ENCODE data around the gene LRRC7.

The LRRC7 gene

DNA sequence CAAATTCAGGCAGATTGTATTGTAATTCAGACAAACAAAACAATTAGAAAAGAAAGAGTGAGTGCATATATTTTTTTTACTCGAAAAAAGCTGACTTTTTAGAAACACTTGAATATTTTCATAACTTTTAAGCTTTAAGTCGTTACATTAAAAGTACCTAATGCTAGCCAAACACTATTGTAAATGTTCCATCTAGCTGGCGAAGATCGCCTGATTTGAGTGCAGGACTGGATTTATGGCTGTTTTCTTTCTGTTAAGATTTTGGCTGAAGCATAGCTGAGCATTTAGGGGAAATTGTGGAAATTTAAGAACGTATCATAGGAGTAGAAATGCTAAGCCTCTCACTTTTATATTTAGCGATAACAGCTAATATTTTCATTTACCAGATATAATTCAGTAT is 24.6 kb downstream of the LRRC7 start:
- DNase-seq: no peak

- DNase-seq: no peak
These were observed 27.8 kb downstream of the LRRC7 start for GRCh38 chr1:69595486-69595885.

DNA sequence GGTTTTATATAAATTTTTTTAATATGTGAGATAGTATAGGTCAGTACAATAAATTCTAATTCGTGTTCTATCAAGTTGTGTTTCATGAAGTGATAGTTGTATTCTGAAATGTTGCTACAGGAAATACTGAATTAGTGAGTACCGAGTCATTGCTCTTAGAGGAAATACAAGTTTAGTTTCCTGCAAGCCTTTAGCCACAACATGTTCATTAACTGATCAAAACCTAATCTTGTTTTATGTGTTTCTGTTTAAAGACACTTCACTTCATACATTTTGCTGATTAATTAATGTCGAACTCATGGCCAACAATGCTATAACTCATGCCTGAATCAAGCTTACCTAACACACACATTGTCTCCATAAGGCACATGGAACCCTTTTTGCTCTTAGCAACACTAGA is 43.6 kb downstream of the LRRC7 start:
- DNase-seq: peak; percentile 1

DNA sequence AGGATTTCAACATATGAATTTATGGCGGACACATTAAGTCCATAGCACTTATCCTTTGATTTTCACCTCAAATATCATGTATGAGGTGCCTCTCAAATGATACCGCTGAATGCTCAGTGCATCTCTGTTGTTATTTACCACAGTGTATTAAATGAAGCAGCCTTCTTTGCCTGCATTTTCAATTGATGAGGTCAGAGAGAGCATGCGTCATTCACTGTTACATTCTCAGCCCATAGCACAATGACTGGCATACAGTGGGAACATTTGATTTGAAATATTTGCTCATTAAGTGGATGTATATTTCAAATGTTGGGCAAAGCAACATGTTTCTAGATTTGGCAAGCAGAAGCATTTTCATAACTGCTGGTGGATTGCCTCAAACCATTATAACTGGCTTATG is 45.7 kb downstream of the LRRC7 start:
- no peak for DNase-seq

DNA sequence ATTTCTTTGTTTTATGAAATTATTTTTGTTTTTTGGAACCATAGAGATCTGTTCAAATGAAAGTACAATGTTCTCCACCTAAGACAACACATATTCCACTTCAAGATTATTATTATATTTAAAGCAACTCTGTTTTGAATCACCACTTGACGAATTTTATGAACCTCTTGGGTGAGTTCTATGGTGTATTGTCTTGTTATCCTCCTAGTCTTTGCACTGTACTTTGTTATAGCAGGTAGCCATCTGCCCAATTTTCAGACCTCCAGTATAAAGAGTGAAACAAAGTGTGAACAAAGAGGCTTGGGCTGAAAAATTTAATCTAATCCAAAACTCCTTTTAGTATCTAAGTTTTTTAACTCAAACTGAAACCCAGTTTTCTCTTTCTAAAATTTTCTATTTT is 71.0 kb downstream of the LRRC7 start:
- no peak for DNase-seq

GRCh38 chr1:69639159-69639558 is 71.4 kb downstream of the LRRC7 start:
- DNase-seq: no peak

DNA sequence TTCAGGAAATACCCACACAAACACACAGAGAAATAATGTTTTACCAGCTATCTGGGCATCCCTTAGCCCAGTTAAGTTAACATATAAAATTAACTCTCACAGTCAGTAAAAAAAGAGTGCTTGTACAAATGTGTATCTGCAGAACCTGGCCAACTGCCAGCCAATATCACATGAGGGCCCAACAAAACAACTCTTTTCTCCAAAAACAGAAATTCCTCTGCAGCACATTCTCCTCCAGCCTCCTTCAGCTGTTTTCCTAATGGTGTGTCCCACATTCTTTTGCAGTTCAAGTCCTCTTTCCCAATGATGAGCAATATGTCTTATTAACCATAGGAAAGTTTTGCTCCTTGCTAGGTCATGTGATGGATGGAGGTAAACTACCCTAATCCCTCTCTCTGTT is 75.5 kb downstream of the LRRC7 start:
- DNase-seq: peak; percentile 16

DNA sequence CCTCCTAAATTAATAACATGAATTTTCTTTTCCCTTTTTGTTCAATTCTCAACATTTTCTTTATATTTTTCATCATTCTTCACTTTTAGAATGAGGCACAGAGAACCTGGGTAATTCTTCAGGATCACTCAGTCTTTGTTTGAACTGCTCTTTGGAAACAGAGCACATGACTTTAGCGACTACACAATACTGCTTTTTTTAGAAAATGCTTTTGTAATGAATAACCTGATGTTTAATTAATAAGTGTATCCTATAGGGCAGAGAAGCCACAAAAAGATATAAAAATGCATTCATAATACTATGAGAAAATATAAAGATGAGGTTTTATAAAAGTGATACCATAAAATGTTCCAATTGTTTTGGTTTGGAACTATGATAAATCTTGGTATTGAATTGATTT is 77.8 kb downstream of the LRRC7 start:
- no peak for DNase-seq

DNA sequence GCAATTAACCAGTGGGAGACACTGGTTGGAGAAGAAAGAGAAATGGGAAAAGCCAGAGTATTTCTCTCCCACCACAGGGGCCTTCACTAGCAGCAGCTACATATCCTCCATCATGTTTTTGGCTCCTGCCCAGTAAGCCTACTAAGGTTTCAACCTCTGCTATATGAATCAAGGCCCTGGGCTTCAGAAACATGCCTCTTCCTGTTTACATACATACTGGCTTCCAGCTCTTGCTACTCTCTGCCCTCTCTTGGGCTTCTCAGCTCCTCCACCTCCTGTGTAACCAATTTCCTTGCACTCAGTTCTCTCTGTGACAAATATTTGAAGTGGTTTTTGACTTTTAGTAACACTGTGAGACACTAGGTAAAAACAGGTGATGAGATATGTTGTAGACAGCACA is 80.8 kb downstream of the LRRC7 start:
- DNase-seq: peak; percentile 16

DNA sequence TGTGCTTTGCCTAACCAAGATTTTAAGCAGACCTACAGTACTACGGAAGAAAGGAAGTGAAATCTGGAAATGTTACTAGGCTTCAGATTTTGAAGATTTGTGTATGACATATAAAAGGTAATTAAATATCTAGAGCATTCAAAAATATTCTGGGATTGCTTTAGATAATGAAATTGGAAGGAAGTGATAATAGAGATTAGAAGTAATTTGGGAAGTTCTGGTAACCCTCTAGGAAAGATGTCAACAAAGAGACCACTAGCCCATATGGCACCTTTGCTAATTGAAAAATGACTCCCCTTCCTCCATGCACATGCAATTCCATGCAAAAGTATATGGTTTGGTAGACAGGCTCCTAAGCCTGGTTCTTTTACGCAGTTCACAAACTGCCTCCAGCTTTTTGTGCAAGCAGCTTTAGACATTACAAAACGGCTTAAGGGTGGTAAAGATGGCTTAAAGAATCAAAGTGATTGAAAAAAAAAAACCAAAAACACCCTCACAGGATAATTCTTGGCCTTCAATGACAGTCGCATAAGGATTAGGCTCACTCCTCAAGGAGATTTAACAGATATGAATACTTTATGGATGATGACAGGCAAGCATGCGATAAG is 81.8 kb downstream of the LRRC7 start:
- no peak for DNase-seq

DNA sequence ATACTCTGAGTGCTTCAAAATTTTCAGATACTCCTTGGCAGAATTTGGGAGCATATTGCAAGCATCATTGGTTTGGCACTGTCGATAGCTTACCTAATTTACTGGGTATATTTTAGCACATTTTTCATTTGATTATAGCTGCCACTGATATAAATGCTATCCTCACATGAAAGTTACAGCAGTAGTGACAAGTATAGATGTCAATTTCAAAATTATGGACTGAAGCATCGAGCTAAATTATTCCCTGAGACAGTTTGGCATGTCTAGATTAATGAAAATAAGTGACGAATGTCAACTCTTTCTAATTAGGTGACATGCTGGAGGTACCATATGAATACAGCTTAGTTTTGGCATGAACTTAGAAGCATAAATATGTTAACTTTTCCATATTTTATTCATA is 83.1 kb downstream of the LRRC7 start:
- no peak for DNase-seq

DNA sequence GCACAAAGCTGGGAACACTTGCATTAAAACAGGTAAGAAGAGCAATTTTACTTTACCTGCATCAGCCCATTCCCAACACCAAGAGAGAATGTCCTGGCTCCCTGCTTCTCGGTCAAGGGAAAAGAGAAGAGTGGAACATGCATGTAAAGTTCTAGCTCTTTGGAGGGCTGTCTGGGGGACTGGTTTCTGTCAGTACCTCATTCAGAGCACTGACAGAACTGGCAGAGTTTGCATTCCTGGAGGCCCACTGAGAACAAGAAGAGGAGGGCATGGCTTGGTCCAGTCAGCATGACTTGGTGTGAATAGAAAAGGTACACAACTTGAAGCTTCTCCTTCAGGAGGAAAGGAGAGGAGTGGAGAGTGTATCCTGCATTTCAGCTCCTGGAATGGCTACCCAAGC is 83.9 kb downstream of the LRRC7 start:
- no peak for DNase-seq

DNA sequence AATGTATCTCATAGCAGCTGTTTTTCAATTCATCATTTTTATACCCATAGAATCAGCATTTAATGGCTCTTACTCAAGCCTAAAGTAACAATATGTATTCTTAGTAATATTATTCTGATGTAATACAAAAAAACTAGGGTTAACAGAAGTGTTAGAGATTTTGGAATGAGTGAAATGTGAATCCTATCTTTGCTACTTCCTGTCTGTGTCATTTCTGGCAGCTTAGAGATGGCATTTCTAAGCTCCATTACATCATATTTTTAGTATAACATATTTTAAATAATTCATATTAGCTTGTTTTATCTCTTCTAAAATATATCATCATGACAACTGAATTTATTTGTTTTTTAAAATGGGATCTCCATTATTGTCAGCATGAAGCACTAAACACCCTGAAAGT is 90.2 kb downstream of the LRRC7 start:
- peak; percentile 54 for DNase-seq

DNA sequence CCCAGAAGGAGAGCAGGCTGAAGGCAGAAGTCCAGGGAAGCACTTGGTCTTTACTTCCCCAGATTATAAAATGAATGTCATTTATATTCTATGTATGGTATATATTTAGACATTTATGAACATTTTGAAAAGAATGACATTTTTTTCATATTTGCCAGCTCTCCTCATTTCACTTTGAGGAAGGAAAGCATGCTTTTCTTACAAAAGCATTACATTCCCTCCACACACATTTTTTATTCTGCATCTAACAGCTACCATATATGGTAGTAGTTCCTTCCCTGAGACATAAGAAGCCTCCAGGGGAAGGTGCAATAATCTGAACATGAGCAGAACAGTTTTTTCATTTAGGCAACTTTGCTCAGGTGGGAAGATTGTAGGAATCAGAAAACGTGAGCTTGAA is 94.0 kb downstream of the LRRC7 start:
- peak; percentile 62 for DNase-seq

DNA sequence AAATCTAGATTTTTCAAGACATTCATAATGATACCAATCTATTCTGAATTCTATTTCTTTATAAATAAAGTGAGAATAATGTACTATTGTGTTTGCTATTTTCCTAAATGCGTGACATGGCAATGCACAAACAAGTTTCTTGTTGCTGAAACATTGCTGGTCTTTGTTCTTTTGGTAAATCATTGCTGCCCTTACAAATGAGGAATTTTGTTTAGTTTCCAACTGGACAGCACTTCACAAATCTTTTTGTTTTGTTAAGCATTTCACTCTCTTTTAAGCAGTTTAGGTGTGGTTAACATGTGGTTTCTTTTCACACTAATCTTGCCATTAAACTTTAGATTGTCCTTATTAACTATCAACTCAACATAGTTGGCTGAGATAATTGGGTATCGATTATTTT is 94.6 kb downstream of the LRRC7 start:
- DNase-seq: no peak

DNA sequence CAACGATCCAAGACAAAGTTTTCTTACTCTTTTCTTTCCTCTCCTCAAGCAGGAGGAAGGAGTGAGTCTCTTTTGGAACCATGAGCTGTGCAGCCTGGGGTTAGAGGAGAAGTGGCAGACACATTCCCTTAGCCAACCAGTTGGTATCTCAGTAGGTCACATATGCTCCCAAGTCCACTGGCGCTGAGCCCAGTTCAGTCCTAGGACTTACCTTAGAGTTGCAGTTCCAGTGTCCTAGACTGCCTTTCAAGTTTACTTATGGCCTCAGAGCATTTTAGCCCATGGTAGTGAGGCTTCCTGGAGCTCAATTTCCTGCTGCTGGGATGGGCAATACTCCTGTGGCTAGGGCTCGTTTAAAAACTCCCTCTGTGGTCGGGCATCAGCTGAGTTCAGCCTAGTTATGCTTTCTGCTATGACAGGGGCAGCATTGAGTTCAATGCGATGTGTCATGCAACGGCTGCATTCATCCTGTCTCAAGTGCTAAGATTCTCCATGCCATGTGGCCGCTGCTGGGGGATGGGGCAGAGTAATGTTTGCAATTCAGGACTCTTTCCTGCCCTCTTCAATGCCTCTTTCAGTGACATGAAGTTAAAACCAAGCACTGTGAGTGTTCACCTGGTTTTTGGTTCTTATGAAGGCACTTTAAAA is 103.8 kb downstream of the LRRC7 start:
- DNase-seq: no peak

DNA sequence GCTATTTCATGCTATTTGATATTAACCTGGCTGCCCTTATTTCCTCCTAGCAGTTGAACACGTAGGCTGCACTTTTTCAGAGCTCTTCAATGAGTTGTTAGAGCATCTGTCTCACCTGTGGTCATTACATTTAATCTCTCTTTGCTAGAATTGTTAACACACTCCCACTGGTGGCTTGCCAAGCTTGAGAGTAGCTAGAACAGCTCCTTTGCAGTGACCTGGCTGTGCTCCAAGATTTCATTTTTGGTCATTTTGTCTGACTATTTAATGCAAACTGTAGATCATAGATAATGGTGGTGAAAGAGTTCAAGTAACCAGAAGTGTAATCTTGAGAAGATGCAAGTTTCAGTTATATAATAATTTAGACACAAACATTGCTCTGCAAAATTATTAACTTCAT is 105.6 kb downstream of the LRRC7 start:
- no peak for DNase-seq

- DNase-seq: no peak
These were observed 112.2 kb downstream of the LRRC7 start for GRCh38 chr1:69679965-69680364.

GRCh38 chr1:69686367-69686984 is 118.8 kb downstream of the LRRC7 start:
- DNase-seq: no peak

- DNase-seq: no peak
These were observed 120.5 kb downstream of the LRRC7 start for GRCh38 chr1:69688193-69688592.

GRCh38 chr1:69691179-69691578 is 123.5 kb downstream of the LRRC7 start:
- DNase-seq: no peak

GRCh38 chr1:69693921-69694675 is 126.4 kb downstream of the LRRC7 start:
- DNase-seq: peak; percentile 13

DNA sequence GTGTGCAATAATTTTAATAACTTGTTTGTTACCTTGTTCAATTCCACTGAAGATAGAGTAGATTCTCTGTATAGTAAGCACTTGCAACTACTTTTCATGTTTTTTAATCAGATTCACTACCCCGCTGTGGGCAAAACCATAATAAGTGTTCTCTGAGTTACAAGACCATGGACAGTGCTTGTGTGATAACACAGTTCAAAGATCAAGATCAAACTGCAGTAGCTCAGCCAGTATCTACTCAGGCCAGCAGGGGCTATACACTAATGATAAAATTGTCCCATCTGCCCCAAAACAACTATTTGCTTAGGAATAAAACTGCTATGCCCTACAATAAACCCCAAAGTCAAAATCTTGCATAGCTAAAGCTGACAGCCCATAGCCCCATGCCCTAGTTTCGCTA is 129.6 kb downstream of the LRRC7 start:
- DNase-seq: no peak

- peak; percentile 29 for DNase-seq
These were observed 133.0 kb downstream of the LRRC7 start for GRCh38 chr1:69700770-69701169.
